Neural cell (in vitro differentiated cells): ENCODE measurements around the gene PLA2G15. TPM values are rescaled to one million over a fixed set of nuclear protein-coding genes. Genes with fewer than 3 reads are reported as not detected.

Experiments
- H2AFZ ChIP-seq: fragments of 200-600, 300-800 bp; sonication (generic), shearing (Covaris generic); 2 replicates; pipeline ENCODE4 v1.6.0; 2014; ENCODE audit warnings: low read depth, mild to moderate bottlenecking, antibody characterized with exemption, low read length, moderate library complexity
- H3F3A ChIP-seq: fragments of 200-600 bp; shearing (Covaris generic); 2 replicates; pipeline ENCODE4 v1.6.1; 2016; ENCODE audit warnings: mild to moderate bottlenecking, moderate library complexity, mixed read lengths, antibody characterized with exemption, low read length; ENCODE audit not compliant: insufficient read depth, poor library complexity, severe bottlenecking
- H3K27ac ChIP-seq: fragments of 200-600, 300-800 bp; sonication (generic), shearing (Covaris generic); 2 replicates; pipeline ENCODE4 v1.5.1; 2014; ENCODE audit warnings: mild to moderate bottlenecking, low read length, moderate library complexity
- H3K27me3 ChIP-seq: fragments of 300-800, 200-600 bp; sonication (generic), shearing (Covaris generic); 2 replicates; pipeline ENCODE4 v1.6.0; 2014; ENCODE audit warnings: mild to moderate bottlenecking, low read depth, low read length, moderate library complexity; ENCODE audit not compliant: insufficient read depth
- H3K36me3 ChIP-seq: fragments of 300-800, 200-600 bp; sonication (generic), shearing (Covaris generic); 2 replicates; pipeline ENCODE4 v1.5.1; 2014; ENCODE audit warnings: mild to moderate bottlenecking, antibody characterized with exemption, low read length, moderate library complexity; ENCODE audit not compliant: insufficient read depth
- H3K4me2 ChIP-seq: fragments of 300-800, 200-600 bp; sonication (generic), shearing (Covaris generic); 2 replicates; pipeline ENCODE4 v1.6.0; 2014; ENCODE audit warnings: mild to moderate bottlenecking, low read length
- H3K4me3 ChIP-seq: fragments of 300-800, 200-600 bp; sonication (generic), shearing (Covaris generic); 2 replicates; pipeline ENCODE4 v1.5.1; 2014; ENCODE audit warnings: mild to moderate bottlenecking, low read length, moderate library complexity
- H3K79me2 ChIP-seq: fragments of 200-600 bp; shearing (Covaris generic); replicated peaks from 2 replicates; pipeline ENCODE4 v1.6.0; 2014; ENCODE audit warnings: mild to moderate bottlenecking, low read length, moderate library complexity; ENCODE audit not compliant: insufficient read depth
- H3K9ac ChIP-seq: fragments of 300-800, 200-600 bp; sonication (generic), shearing (Covaris generic); 2 replicates; pipeline ENCODE4 v1.6.1; 2016; ENCODE audit warnings: mild to moderate bottlenecking, low read length, mixed read lengths
- H3K9me2 ChIP-seq: fragments of 200-600 bp; shearing (Covaris generic); 2 replicates; pipeline ENCODE4 v1.6.1; 2016; ENCODE audit warnings: mild to moderate bottlenecking, low read length, mixed read lengths; ENCODE audit not compliant: insufficient read depth
- H3K9me3 ChIP-seq: fragments of 200-600, 300-800 bp; sonication (generic), shearing (Covaris generic); 2 replicates; pipeline ENCODE4 v1.6.1; 2016; ENCODE audit warnings: mild to moderate bottlenecking, mixed run types, low read length, moderate library complexity, mixed read lengths
- H4K20me1 ChIP-seq: fragments of 200-600 bp; shearing (Covaris generic); 2 replicates; pipeline ENCODE4 v1.6.1; 2016; ENCODE audit warnings: mild to moderate bottlenecking, mixed run types; ENCODE audit not compliant: insufficient read depth
- CTCF ChIP-seq: fragments of 450-650 bp; IDR thresholded peaks from 2 replicates; pipeline ENCODE4 v1.5.1; 2014; ENCODE audit warnings: antibody characterized with exemption, mild to moderate bottlenecking, moderate library complexity; ENCODE audit not compliant: poor library complexity, severe bottlenecking
- EP300 ChIP-seq: fragments of 450-650 bp; conservative IDR thresholded peaks from 2 replicates; pipeline ENCODE4 v1.6.1; 2014; ENCODE audit warnings: antibody characterized with exemption, mild to moderate bottlenecking, moderate library complexity; ENCODE audit not compliant: poor library complexity, severe bottlenecking
- EZH2 ChIP-seq: fragments of 200-600, 300-800 bp; shearing (Covaris generic), sonication (generic); IDR thresholded peaks from 2 replicates; pipeline ENCODE4 v1.6.1; 2014; ENCODE audit warnings: antibody characterized with exemption, low read length, borderline replicate concordance, mild to moderate bottlenecking; ENCODE audit not compliant: insufficient read depth, poor library complexity, severe bottlenecking
- MXI1 ChIP-seq: fragments of 450-650 bp; conservative IDR thresholded peaks from 2 replicates; pipeline ENCODE4 v1.6.1; 2014; ENCODE audit warnings: antibody characterized with exemption, mild to moderate bottlenecking; ENCODE audit not compliant: poor library complexity, severe bottlenecking
- POLR2AphosphoS5 ChIP-seq: IDR thresholded peaks from 2 replicates; pipeline ENCODE4 v1.6.1; 2012
- RAD21 ChIP-seq: fragments of 450-650 bp; conservative IDR thresholded peaks from 2 replicates; pipeline ENCODE4 v1.6.1; 2014; ENCODE audit warnings: antibody characterized with exemption, mild to moderate bottlenecking, moderate library complexity
- REST ChIP-seq: IDR thresholded peaks from 2 replicates; pipeline ENCODE4 v1.6.1; 2012; ENCODE audit warnings: borderline replicate concordance
- SMC3 ChIP-seq: fragments of 450-650 bp; conservative IDR thresholded peaks from 2 replicates; pipeline ENCODE4 v1.6.1; 2014; ENCODE audit warnings: antibody characterized with exemption, mild to moderate bottlenecking, moderate library complexity; ENCODE audit not compliant: poor library complexity
- TAF1 ChIP-seq: IDR thresholded peaks from 2 replicates; pipeline ENCODE4 v1.6.1; 2012; ENCODE audit warnings: low read depth
- polyA plus RNA-seq: library from polyadenylated mRNA; depleted of rRNA; stranded (reverse); fragments of >200 nt; gene quantifications from 2 replicates; pipeline ENCODE4 v1.2.3, GENCODE V29; 2014

PLA2G15 gene
- polyA plus RNA-seq, 1 donor from 2014 or later = 19.6 TPM

- no peaks in the 10 kb centered on the region for H3K79me2 ChIP-seq
- no peak overlapping the region for H2AFZ ChIP-seq
- TF ChIP-seq CTCF = no peak
- TF ChIP-seq RAD21 = no peak
- TF ChIP-seq POLR2AphosphoS5 = no peak
- TF ChIP-seq EP300 = no peak
- no peak for TF ChIP-seq TAF1
- no peak for TF ChIP-seq REST
- no peak for TF ChIP-seq SMC3
- no peak for TF ChIP-seq EZH2
- no peak for TF ChIP-seq MXI1
- no peak overlapping the region for H3K4me2 ChIP-seq
- no peaks in the 10 kb centered on the region for H3K9me3 ChIP-seq
- H3K27ac ChIP-seq = no peak overlapping the region
- no peaks in the 10 kb centered on the region for H3K27me3 ChIP-seq
- H3K9me2 ChIP-seq = no peaks in the 10 kb centered on the region
- no peak overlapping the region for H3K4me3 ChIP-seq
- H4K20me1 ChIP-seq = no peaks in the 10 kb centered on the region
- no peak overlapping the region for H3K9ac ChIP-seq
- H3F3A ChIP-seq = no peaks in the 10 kb centered on the region
- no peaks in the 10 kb centered on the region for H3K36me3 ChIP-seq
Measured at GRCh38 chr16:68298907-68299561, 53.9 kb downstream of the PLA2G15 start.

- Histone ChIP-seq H4K20me1 (no peaks in the 10 kb centered on the region), H3K4me2 (no peak overlapping the region), H3K9me3 (no peaks in the 10 kb centered on the region), H3F3A (no peaks in the 10 kb centered on the region), H3K4me3 (no peak overlapping the region), H2AFZ (no peak overlapping the region), H3K36me3 (no peaks in the 10 kb centered on the region), H3K27me3 (no peaks in the 10 kb centered on the region), H3K27ac (no peak overlapping the region), H3K79me2 (no peaks in the 10 kb centered on the region), H3K9ac (no peak overlapping the region), H3K9me2 (no peaks in the 10 kb centered on the region)
- TF ChIP-seq CTCF = no peak
- no peak for TF ChIP-seq REST
- no peak for TF ChIP-seq SMC3
- TF ChIP-seq TAF1 = no peak
- TF ChIP-seq MXI1 = no peak
- TF ChIP-seq POLR2AphosphoS5 = no peak
- no peak for TF ChIP-seq EZH2
- TF ChIP-seq EP300 = no peak
- TF ChIP-seq RAD21 = no peak
Measured at GRCh38 chr16:68299571-68300453, 54.6 kb downstream of the PLA2G15 start.
